ENCODE data around the gene SLC37A1. TPM values are rescaled to one million over a fixed set of nuclear protein-coding genes. Genes with fewer than 3 reads are reported as not detected.

SLC37A1 gene
- total and polyA plus RNA-seq, 8 donors, result 4.7 to 14.3 (median 7.9) TPM

DNA sequence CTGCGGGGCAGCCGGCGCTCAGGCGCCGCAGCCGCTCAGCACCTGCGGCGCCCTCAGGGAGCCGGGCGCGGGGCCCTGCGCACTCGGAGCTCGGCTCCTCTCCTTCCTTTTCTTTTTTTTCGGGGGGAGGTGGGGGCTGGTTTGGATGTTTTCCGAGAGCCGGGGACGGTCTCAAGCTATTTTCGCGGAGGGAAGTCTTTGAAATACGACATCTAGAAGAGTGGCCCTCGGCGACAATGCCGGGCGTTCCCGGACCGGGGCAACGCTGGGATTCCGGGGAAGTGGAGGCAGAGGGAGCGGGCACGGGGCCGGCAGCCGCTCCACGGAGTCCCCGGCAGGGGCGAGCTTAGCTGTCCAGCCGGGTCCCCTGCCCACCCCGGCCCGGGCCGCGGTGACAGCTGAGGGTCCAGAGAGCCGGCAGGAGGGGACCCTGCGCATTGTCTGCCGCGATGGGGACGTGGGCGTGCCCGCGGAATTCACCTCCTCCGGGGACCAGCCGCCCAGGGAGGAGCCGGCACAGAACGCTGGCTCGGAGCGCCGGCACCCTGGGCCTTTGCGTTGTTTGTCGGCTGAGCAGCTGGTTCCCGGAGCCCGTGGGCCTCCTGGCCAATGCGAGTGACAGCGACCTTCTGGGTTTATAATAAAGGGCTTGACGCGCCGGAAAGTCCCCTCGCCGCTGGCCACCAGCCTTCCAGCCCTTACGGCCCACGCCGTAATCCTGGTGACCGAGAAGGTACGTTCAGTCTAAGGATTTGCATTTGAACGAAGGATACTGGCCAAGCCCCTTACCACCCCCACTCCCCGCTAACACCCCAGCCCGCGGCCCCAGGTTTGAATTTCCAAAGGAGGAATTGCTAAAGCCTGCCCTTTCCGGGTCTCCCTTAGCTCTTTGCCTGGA lies 582 bp downstream of the SLC37A1 start:
- ATAC-seq (peak; percentile 77 to 86 (median 84)), FAIRE-seq (no peak), DNase-seq (peak; percentile 60 to 88 (median 68))
- Histone ChIP-seq H3K4me1 (peaks cover 0 to 15% (median 0%) of the 10 kb centered on the region in 3 donors), H3K36me3 (peaks cover 0 to 7% (median 0%) of the 10 kb centered on the region in 3 donors), H3K9me3 (no peaks in the 10 kb centered on the region), H3K4me3 (peak overlapping the region; percentile 72 to 90 (median 79)), H3K27me3 (no peaks in the 10 kb centered on the region), H3K27ac (peak overlapping the region; percentile 65 to 88 (median 82))
- intact Hi-C loops (cut with DNase I), result no loop called here
- TF ChIP-seq CTCF (IDR thresholded peaks at IDR 0.05), result no peak
- 1% methylated on average over 73 to 77 of the region's 77 CpGs for WGBS, 2 donors

DNA sequence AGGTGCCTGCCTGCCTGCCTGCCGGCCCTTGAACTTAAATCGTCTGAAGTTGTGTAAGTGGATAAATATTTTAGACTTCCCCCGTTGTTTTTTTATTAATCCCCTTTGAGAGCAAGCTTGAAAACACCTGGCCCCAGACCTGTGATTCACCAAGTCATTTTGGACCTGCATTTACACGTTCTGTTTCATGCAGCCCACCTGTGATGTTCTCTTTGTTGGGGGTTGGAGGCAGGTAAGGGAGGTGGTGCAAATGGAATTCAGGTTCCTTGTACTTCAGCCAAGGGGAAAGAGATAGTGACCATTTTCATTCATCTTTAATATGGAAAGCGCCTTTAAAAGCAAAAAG lies 1.2 kb downstream of the SLC37A1 start:
- WGBS, 2 donors, result 18 to 20% methylated on average over 5 of the region's 5 CpGs
- H3K4me1 ChIP-seq, result peaks cover 0 to 15% (median 0%) of the 10 kb centered on the region in 3 donors
- H3K36me3 ChIP-seq, result peaks cover 0 to 8% (median 0%) of the 10 kb centered on the region in 3 donors
- intact Hi-C loops (cut with DNase I), result no loop called here
- H3K27ac ChIP-seq, result peak overlapping the region in 3 of 4 donors; percentile 75 to 88 (median 88)
- no peaks in the 10 kb centered on the region for H3K27me3 ChIP-seq
- ATAC-seq (no peak), DNase-seq (no peak), FAIRE-seq (no peak)
- no peak for TF ChIP-seq CTCF (IDR thresholded peaks at IDR 0.05)
- peak overlapping the region; percentile 72 to 90 (median 79) for H3K4me3 ChIP-seq
- H3K9me3 ChIP-seq, result no peaks in the 10 kb centered on the region

DNA sequence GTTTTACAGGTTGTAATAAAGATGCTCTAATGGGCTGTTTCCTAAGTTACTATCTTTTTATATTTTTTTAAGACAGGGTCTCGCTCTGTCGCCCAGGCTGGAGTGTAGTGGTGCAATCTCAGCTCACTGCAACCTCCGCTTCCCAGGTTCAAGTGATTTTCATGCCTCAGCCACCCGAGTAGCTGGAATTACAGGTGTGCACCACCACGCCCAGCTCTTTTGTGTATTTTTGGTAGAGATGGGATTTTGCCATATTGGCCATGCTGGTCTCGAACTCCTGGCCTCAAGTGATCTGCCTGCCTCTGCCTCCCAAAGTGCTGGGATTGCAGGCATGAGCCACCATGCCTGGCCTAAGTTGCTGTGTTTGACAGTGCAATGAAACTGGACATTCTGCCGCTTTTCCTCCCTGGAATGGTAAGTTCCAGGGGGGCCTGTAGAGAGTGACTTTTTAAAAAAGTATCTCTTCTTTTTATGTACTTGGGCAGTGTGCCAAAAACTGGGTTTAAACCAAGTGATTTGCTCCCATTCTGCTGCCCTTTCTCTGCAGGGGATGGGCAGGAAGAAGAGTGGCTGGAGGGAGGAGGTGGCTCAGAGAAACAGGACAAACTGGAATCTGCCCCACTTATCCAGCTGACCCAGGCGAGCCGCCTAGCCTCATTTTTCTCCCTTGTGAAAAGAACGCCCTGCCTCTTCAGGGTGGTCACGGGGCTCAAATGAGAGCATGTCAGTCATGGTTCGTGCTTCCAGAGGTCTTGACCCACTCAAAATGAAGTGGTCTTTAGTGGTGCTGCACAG lies 2.3 kb downstream of the SLC37A1 start:
- Histone ChIP-seq H3K9me3 (no peaks in the 10 kb centered on the region), H3K36me3 (peaks cover 0 to 8% (median 0%) of the 10 kb centered on the region in 3 donors), H3K4me3 (peak overlapping the region in 1 of 4 donors; percentile 90), H3K27me3 (no peaks in the 10 kb centered on the region), H3K27ac (peak overlapping the region in 2 of 4 donors; percentile 88), H3K4me1 (peaks cover 0 to 15% (median 0%) of the 10 kb centered on the region in 3 donors)
- TF ChIP-seq CTCF (IDR thresholded peaks at IDR 0.05), result no peak
- intact Hi-C loops (cut with DNase I), result no loop called here
- FAIRE-seq, result no peak
- WGBS, 2 donors, result 78 to 84% methylated on average over 12 of the region's 12 CpGs
- peak in 3 of 4 donors; percentile 26 to 43 (median 30) for ATAC-seq
- DNase-seq, result peak in 1 of 6 donors; percentile 40

- FAIRE-seq, result no peak
- 92 to 96% methylated on average over 11 of the region's 11 CpGs for WGBS, 2 donors
- intact Hi-C loops (cut with DNase I), result no loop called here
- ATAC-seq, result no peak
- Histone ChIP-seq H3K27me3 (no peaks in the 10 kb centered on the region), H3K4me3 (no peak overlapping the region), H3K9me3 (no peaks in the 10 kb centered on the region), H3K27ac (no peak overlapping the region), H3K36me3 (peaks cover 0 to 8% (median 0%) of the 10 kb centered on the region in 3 donors), H3K4me1 (peaks cover 0 to 15% (median 0%) of the 10 kb centered on the region in 3 donors)
- no peak for DNase-seq
- no peak for TF ChIP-seq CTCF (IDR thresholded peaks at IDR 0.05)
Observed at GRCh38 chr21:42518215-42518614, 4.6 kb downstream of the SLC37A1 start.
